GM18858 (cell line): ENCODE measurements around the gene NPTXR.
"Not testable (repeated sequence)": the region's sequence is repeated elsewhere in the genome, so short reads cannot be mapped to it uniquely, and the experiment has no call there.

ENCODE experiments used
- ATAC-seq: cut with Tn5 transposase; IDR thresholded peaks from one replicate; pipeline ENCODE4 v1.9.1; 2021; ENCODE audit not compliant: unreplicated experiment

The NPTXR gene

DNA sequence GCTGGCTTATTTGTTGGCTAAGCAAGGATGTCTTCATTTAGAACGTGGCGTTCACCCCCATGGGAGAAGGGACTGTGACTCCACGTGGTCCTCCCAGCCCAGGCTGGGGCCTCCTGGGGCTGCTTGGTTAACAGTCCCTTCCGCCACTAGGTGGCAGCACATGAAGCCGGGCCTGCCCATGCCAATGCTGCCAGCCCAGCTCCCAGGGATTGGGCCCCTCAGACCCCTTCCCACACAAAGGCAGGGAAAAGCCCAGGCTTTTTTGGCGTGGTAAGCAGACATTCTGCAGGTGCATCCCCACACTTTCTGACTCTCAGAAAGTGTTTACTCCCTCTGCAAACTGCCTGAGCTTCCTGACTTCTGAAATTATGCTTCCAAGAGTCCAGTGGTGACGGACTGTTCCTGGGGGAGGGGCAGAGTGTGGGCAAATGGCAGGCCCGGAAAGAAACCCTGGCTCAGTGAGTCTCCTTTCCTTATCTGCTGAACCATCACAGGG, 25.1 kb upstream of the NPTXR start:
- no peak for ATAC-seq

DNA sequence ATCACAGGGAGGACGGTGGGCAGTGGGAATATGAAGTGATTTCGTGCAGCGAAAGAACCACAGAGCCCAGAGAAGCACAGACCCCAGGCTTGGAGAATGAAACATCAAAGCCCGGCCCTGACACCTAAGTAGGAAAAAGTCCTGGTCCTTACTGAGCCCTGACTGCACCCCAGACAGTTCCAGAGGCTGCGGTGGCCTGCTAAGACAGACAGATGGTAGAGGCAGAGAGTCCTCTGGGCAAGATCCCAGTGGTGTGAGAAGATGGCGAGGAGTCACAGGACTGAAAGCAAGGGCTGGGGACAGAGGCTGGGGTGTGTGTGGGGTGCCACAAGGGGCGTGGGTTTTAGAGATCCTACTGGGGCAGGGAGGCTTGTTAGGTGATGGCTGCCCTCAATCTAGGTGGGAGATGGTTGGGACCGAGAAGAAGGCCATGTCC, 24.5 kb upstream of the NPTXR start:
- no peak for ATAC-seq

DNA sequence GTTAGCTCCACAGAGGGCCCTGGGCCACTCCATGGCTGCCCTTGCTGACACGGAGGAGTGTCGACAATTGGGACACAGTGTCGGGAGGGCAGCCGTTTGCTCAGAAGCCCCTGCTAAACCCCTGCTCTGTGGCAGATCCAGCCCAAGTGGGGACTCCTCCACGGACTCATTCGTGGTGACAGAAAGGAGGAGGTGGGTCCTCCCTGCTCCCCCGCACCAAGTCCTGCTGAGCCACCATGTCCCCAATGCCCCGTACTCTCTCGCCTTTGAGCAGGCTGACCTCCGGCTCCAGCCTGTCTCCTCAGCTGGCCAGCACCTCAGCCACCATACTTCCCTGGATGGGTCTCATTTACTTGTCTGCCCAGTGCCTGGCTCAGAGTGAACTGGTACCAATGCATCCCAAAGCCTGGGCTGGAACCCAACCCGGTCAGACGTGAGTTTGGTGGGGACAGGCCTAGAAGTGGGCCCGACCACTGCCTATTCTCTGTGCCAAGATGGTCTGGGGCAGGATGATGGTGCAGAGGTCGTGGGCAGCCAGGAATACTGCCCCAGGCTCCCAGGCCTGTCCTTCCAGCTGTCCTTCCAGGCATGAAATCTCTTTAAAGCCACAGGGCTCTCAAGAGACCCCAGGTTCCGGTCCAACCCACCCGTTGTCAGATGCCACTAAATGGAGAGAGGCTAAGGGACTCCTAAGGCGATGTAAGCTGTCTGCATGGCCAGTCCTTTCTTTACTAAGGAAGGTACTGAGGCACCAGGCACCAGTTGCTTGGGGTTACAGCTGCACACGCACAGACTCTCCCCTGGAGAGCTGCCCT, 23.9 kb upstream of the NPTXR start:
- ATAC-seq: no peak

DNA sequence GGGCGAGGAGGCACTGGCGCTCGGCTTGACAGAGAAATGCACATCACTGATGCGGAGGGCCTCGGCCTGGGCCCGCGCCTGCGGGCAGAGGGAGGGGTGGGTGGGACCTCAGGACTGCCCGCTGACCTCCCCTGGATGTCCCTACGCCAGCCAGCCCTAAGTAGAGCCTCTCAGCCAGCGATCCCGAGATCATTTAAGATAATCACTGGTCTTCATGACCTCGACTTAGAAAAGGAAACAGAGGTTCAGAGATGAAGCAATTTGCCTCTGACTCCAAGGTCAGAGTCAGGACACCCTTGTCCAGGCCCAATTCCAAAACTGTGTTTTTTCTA, 23.3 kb upstream of the NPTXR start:
- no peak for ATAC-seq

DNA sequence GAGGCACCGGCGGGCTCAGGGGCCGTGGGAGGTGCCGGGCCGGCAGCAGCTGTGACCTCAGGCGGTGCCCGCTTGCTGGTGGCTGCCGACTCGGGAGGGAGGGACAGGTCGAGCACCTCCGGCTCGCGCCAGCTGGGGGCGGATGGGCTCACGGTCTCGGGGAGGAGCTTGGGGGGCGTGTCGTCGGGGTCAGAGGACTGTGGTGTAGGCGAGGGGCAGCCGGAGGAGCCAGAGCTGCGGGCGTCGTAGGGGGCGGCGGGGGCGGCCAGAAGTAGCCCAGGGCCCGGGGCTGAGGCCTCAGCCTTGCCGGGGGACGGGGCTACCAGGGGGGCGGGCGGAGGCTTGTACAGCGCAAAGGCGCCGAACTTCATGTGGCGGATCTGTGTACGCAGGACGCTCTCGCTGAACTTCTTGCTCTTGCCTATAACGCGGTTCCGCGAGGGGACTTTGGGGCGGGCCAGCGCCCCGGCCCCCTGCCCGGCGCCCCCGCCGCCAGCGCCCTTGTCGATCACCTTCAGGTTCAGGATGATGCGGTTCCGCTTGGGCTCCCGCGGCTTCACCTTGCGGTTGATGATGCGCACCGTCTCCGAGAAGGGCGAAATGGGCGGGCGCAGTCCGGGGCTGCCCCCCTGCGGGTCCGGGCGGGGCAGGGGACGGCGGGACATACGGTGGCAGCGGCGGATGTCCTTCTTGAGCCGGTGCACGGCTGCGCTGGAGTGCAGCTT, 22.7 kb upstream of the NPTXR start:
- no peak for ATAC-seq

DNA sequence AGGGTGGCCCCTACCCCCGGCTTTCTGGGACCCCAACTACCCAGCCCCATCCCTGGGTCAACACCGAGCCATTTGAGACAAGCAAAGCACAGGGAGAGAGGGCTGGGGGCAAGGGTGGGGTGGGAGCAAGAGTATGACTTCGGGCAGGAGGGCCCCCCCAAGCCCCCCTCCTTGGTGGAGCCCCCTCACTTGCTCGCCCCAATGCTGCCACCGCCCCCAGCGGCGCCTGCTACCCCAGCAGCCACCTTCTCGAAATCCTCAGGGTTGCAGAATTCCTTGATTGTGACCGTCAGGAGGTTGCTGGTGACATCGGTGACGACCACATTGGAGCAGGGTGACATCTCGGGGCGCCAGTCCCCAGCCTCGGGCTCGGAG, 22.2 kb upstream of the NPTXR start:
- ATAC-seq: no peak

DNA sequence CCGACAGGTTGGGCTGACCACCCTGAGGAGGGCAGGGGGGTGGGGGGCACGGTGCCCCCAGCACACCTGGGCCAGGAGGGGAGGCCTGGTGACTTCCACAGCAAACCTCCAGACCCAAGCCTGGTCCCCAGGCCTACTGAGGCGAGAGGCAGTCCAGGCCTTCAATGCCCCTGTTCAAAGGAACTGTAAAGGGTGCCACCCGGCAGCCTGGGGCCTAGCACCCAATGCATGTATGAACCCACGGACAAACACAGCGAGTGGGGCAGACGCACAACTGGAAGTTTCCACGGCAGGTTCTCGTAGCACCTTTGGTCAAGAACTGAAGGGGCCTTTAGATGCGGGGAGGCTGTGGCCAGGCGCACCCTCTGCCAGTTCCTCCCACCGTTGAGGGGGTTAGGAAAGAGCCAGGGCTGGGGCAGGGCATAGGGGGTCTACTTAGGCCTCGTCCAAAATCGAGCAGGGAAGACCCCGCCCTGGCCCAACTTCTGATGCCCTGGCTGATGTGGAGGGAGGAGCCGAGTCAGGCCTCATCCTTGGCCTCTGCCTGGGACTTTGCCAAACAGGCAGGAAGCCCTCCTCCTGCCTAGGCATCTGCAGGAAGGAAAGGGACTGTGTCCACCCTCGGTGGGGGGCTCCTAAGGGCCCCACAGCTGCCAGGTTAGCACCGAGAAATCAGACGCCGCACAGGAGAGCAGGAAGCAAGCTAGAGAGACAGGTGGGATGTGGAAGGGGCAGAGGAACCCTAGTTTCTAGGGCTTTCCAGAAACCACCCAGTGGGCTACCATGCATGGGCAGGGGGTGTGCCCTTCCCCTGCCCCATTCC, 21.6 kb upstream of the NPTXR start:
- ATAC-seq: no peak

DNA sequence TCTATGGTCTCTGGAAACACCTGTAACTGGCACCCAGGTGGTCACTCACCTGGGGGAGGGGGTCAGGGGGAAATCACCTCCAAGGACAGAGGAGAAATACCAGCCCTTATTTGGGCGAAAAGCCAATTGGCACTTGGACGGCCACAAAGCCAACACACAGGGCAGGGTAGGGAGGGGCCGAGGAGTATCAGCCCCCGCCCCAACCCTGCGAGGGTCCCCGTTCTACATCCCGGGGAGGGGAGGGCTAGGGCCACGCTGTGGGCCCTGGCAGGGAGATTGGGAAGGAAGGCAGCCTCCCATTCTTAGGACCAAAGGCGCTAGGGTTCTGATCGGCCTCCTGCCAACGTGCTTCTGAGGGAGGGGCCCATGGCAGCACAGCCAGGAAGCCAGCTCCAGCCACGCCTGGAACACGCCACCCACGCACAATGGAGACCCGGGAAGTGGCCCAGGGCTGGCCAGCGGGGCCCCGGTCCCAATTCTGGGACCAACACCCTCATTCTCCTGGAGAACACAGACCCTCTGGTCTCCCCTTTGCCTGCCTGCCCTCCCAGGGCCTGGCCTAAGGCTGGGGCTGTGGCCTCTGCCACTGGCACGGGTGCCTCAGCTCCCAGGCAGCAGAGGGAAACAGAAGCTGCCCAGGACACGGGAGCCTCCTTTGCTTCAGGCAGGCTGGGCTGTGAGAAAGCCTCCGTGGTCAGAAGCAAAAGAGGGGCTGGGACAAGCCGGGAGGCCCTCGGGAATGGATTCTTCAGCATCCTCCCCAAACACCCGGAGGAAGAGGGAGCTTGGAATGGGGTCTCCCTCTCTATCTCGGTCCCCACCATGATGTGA, 20.7 kb upstream of the NPTXR start:
- no peak for ATAC-seq

DNA sequence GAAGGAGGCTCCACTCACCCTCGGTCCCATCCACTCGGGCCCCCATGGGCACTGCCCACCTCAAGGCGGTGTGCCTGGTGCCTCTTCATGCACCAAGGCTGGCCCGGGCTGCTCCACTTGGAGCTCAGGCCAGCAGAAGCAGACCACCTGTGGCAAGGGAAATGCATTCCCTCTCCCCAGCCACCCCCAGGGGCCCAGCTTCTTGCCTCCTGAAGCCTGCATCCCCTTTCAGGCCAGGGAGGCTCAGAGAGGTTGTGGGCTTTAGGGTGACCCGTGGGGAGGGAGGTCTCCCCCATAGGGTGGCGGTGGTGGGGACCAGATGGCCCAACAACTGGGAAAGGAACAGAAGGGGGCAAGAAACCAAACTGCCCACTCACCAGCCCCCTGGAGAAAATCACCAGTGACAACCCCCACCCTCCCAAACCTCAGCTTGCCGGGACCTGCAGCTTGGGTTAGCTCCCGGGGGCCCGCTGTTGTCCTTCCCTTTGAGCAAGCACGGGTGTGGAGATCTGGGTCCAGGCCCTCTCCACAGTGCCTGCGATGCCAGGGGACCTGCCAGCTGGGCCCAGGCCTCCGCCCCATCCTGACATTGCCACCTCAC, 19.8 kb upstream of the NPTXR start:
- no peak for ATAC-seq

DNA sequence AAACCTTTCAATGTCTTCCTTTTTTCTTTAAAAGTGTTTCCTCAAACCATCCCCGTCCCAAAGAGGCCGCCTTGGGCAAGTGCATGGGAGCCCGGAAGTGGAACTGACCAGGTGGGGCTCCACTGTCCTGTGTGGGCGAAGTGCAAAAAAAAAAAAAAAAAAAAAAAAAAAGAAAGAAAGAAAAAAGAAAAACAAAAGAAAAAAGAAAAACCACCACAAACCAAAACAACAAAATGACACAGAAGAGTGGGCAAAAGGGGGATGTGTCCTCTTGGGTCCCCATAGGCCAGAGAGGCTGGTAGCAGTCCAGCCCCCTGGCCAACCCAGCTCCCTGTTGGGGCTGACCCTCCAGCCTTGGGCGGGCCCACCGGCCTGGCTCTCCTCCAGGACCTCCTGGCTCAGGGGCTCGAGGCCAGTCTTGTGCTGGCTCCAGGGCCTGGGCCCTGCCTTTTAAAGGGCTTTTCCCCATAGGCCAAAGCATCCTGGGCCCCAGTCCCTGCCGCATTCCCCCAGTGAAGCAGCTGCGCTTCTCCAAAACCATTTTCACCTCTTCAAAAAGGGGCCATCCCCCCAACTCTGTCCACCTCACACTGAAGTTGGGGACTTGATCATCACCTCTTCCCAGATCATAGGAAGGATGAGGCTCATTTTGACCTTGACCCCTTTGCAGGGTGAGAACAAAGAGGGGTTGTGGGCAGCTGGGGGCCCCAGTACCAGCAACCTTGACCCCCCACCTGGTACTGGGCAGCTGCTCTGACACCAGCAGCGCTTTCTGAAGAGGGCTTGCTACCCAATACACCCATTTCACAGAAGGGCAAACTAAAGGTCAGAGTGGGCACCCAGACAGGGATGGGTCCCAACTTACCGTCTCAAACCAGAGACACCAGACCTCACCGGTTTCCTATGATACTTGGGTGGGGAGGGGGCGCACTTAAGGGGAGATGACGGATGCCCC, 18.8 kb upstream of the NPTXR start:
- no peak for ATAC-seq

DNA sequence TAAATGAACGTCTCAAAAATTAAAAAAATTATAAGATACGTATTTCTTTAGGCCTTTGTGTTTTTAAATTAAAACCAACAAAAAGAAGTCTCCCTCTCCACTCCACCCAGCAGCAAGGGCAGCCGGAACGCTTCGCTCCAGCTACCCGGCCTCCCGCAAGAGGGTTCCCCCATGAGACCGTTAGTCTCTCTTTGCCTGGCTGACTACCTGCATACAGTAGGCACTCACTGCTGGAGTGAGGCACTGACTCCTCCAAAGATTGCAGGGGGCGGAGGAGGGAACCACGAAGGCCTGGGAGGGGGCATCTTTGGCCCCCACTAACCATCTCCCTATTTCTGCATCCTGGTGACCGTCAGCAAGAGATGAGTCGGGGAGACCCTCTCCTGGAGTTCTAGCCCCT, 18.1 kb upstream of the NPTXR start:
- no peak for ATAC-seq

DNA sequence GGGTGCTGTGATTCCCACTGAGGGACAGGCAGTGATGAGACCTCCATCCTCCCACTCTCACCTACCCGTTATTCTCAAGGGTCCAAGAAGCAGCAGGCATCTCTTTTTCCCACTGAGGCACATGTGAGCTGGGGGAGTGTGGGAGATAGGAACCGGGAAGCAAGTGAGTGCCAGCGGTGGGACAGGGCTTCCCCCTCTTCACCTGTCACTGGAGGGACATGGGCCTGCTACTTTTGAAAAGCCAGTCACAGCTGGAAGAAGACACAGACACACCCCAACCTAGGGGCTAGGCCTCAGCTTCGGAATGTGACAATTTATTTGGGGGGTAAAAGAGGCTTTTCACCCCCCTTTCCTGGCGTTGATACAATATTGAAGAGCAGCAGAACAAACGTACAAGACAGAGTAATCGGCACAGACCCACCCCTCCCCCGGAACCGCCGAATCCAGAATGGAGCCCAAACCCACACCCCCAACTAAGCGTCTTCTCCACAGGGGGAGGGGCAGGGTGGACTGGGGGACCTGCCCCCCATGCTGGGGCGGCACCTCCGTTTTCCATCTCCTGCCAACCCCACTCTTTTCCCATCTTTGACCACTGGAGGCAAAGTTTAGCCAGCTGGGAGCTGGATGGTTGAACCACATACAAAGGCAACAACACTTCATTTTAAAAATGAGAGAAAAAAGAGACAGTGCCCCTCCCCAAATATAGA, 17.5 kb upstream of the NPTXR start:
- ATAC-seq: no peak

DNA sequence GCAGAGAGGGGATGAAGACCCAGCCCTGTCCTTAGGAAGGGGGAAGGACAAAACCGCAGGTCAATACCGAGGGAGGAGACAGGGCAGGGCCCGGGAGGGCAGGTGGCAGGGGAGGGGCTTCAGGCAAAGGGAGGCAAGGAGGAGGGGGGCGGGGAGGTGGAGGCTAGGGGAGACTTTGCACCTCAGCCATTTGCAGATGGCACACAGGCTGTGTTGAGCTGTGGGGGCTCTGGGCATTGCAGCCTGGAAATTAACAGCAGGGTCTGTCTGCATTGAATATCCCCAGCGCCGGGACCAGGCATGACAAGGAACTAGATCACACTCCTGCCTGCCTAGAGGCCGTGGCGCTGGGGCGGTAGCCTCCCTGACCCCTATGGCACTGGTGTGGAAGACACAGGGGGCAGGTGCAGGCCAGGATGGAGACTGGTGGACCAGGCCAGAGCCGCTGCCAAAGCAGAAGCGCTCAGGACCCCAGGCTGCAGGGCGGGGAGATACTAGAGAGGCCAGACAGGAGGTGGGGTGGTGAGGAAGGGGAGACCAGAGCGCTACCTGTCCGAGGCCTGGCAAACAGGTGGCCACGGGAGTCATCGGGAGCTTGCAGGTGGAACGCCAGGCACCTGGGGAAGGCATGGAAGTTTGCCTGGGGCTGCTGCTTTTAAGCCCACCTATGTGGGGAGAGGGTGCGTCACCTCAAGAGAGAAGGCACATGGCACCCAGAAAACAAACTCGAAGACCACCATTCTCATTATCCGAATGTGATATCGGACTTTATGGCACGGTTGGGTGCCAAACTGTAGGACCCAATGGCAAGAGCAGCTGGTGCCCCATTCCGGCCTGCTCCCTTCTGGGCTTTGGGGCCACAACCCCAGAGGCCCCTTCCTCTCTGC, 16.7 kb upstream of the NPTXR start:
- no peak for ATAC-seq

DNA sequence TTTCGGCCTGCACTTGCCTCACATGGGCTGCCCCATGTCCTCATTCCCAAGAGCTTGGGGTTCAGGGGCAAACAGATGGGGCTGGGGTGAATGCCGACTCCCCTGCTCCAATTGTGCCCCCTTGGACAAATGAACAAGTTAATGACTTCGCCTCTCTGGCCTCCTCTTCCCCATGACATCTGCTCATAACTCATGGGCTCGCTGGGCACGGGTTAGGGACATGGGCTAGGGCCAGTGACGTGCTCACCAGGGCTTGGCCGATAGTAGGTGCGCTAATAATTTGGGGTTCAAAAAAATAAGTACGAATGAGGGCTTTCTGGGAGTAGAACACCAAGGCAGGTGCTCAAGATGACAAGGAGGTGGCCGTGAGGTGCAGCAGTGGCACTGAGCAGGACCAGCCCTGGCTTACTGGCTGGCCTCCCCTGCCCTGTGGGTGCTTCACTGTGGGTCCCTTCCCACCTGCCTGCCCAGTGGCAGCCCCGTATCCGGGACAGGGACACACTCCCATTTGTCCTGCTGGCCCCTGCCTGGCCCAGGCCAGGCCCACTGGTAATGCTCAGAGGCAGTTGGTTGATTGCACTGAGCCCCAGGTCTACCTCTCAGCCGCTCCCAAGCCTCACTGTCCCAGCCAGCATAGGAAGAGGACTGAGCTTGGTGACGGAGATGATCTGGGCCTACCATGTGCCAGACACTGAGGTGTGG, 15.9 kb upstream of the NPTXR start:
- no peak for ATAC-seq

DNA sequence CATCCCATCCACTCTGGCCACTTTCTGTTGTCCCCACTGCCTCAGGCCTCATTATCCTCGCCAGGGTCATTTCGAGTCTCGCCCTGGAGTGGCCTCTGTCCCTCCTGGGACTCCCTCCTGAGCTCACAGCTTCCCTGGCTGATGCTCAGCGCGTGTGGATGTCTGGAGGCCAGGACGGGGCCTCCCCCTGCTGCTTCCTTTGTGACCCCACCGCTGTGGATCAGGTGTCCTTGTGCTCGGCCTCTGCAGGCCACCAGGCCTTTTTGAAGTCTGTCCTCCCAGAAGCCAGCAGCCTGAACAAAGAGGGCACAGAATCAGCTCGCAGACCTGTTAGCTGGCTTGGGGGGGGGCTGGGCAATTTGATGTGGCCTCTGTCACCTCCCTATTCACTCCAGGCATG, 14.7 kb upstream of the NPTXR start:
- ATAC-seq: no peak

DNA sequence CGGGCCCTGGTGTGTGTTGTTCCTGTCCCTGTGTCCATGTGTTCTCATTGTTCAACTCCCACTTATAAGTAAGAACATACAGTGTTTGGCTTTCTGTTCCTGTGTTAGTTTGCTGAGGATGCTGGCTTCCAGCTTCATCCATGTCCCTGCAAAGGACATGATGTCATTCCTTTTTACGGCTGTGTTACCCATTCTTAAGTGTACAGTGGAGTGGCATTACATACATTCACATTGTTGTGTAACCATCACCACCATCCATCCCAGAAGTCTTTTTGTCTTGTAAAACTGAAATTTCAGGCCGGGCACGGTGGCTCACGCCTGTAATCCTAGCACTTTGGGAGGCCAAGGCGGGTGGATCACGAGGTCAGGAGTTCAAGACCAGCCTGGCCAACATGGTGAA, 10.6 kb upstream of the NPTXR start:
- ATAC-seq: not testable (repeated sequence)

DNA sequence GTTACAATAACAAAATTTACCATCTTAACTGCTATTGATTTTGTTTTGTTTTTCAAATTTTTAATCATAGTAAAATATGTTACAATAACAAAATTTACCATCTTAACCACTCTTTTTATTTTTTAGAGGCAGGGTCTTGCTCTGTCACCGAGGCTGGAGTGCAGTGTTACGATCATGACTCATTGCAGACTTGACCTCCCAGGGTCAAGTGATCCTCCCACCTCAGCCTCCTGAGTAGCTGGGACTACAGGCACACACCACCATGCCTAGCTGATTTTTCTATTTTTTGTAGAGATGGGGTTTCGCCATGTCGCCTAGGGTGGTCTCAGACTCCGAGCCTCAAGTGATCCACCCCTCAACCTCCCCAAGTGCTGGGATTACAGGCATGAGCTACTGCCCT, 10.1 kb upstream of the NPTXR start:
- not testable (repeated sequence) for ATAC-seq
